Esophagus squamous epithelium (tissue), 5 donors: ENCODE data around the gene LYRM2. TPM values are rescaled to one million over a fixed set of nuclear protein-coding genes. Genes with fewer than 3 reads are reported as not detected.

Source experiments
- DNase-seq: peaks from one replicate; lab custom pipeline; 2025; lab: John Stamatoyannopoulos, UW
- H3K27ac ChIP-seq, 4 donors: fragments of 200-600 bp; sonication (generic); one replicate each; pipeline ENCODE4 v1.5.1; 2016 to 2019; ENCODE audit warnings: mild to moderate bottlenecking in 1 of 4
- H3K27me3 ChIP-seq, 4 donors: fragments of 200-600 bp; sonication (generic); 1 replicate in 3 of 4; 2 replicates in 1 of 4; pipeline versions ENCODE4 v1.5.1 to v1.6.0; 2017 to 2021; ENCODE audit warnings: antibody characterized with exemption in 1 of 4
- H3K36me3 ChIP-seq, 3 donors: fragments of 200-600 bp; sonication (generic); one replicate each; pipeline ENCODE4 v1.5.1; 2016 to 2019
- H3K4me1 ChIP-seq, 3 donors: fragments of 200-600 bp; sonication (generic); one replicate each; pipeline ENCODE4 v1.5.1; 2017 to 2019
- H3K4me3 ChIP-seq, 4 donors: fragments of 200-600 bp; sonication (generic); 1 replicate in 3 of 4; 2 replicates in 1 of 4; pipeline ENCODE4 v1.5.1; 2016 to 2019; ENCODE audit warnings: mild to moderate bottlenecking in 2 of 4, moderate library complexity in 1 of 4
- H3K9me3 ChIP-seq, 3 donors: fragments of 200-600 bp; sonication (generic); one replicate each; pipeline ENCODE4 v1.5.1; 2016 to 2019
- CTCF ChIP-seq, 6 experiments: fragments of 450-650 bp in 4 of 6; fragments of 200-600 bp in 2 of 6; sonication (generic) in 2 of 6; IDR thresholded peaks; one replicate each; pipeline ENCODE4 v1.5.1; 2016 to 2019; ENCODE audit warnings: antibody characterized with exemption in 6 of 6, mild to moderate bottlenecking in 4 of 6, moderate library complexity in 4 of 6
- POLR2A ChIP-seq, 4 donors: fragments of 450-650 bp; IDR thresholded peaks; one replicate each; pipeline ENCODE4 v1.6.1; 2017; ENCODE audit warnings: antibody characterized with exemption in 4 of 4, mild to moderate bottlenecking in 4 of 4, moderate library complexity in 3 of 4
- WGBS, 2 donors: methylation state at CpG; one replicate each; pipeline ENCODE4 v1.1.5; 2018; 5-methylcytosine and 5-hydroxymethylcytosine counted together
- intact Hi-C: fragments of 100-400 bp; cut with DNase I; formaldehyde crosslinking; loops from one replicate; pipeline ENCODE4 v1.15.0; 2022
- total RNA-seq, 4 donors: library from RNA; depleted of rRNA; stranded (reverse); fragments of >200 nt; gene quantifications; one replicate each; pipeline ENCODE4 v1.1.0, GENCODE V29; 2016
- donor health status: DM: yes; HTN: yes; CAD: no.

LYRM2 gene
- total RNA-seq, 4 donors from 2014 or later: 4.6 to 16.6 (median 15.1) TPM

GRCh38 chr6:89583559-89583958 lies 55.0 kb downstream of the LYRM2 start:
- no peaks in the 10 kb centered on the region for H3K27me3 ChIP-seq
- H3K27ac ChIP-seq: no peak overlapping the region
- intact Hi-C loops: no loop called here
- H3K9me3 ChIP-seq: no peaks in the 10 kb centered on the region
- no peaks in the 10 kb centered on the region for H3K4me1 ChIP-seq
- TF ChIP-seq CTCF (IDR thresholded peaks at IDR 0.05) (no peak), POLR2A (IDR thresholded peaks at IDR 0.05) (no peak)
- WGBS, 2 donors: 96 to 98% methylated on average over 2 of the region's 2 CpGs
- no peaks in the 10 kb centered on the region for H3K36me3 ChIP-seq
- H3K4me3 ChIP-seq: no peak overlapping the region
- DNase-seq: no peak

- Histone ChIP-seq H3K4me1 (no peaks in the 10 kb centered on the region), H3K27ac (no peak overlapping the region), H3K27me3 (no peaks in the 10 kb centered on the region), H3K9me3 (no peaks in the 10 kb centered on the region), H3K4me3 (no peak overlapping the region), H3K36me3 (no peaks in the 10 kb centered on the region)
- intact Hi-C loops: no loop called here
- DNase-seq: no peak
- TF ChIP-seq CTCF (IDR thresholded peaks at IDR 0.05) (no peak), POLR2A (IDR thresholded peaks at IDR 0.05) (no peak)
- WGBS, 2 donors: 51 to 66% methylated on average over 4 of the region's 4 CpGs
Observed at GRCh38 chr6:89582669-89583325, 55.8 kb downstream of the LYRM2 start.

- Histone ChIP-seq H3K27me3 (no peaks in the 10 kb centered on the region), H3K36me3 (no peaks in the 10 kb centered on the region), H3K4me1 (no peaks in the 10 kb centered on the region), H3K27ac (no peak overlapping the region), H3K4me3 (no peak overlapping the region), H3K9me3 (no peaks in the 10 kb centered on the region)
- TF ChIP-seq POLR2A (IDR thresholded peaks at IDR 0.05): no peak
- no peak for TF ChIP-seq CTCF (IDR thresholded peaks at IDR 0.05)
- DNase-seq: no peak
- intact Hi-C loops: no loop called here
- WGBS, 2 donors: 80% methylated on average over 2 to 4 of the region's 4 CpGs
Observed at GRCh38 chr6:89581689-89582088, 56.9 kb downstream of the LYRM2 start.

- intact Hi-C loops: no loop called here
- no peaks in the 10 kb centered on the region for H3K9me3 ChIP-seq
- no peaks in the 10 kb centered on the region for H3K27me3 ChIP-seq
- WGBS, 2 donors: 78 to 88% methylated on average over 3 of the region's 3 CpGs
- no peaks in the 10 kb centered on the region for H3K4me1 ChIP-seq
- TF ChIP-seq CTCF (IDR thresholded peaks at IDR 0.05) (no peak), POLR2A (IDR thresholded peaks at IDR 0.05) (no peak)
- no peak for DNase-seq
- H3K4me3 ChIP-seq: no peak overlapping the region
- H3K27ac ChIP-seq: no peak overlapping the region
- H3K36me3 ChIP-seq: no peaks in the 10 kb centered on the region
Observed at GRCh38 chr6:89580997-89581666, 57.4 kb downstream of the LYRM2 start.

- no peak for DNase-seq
- H3K4me1 ChIP-seq: no peaks in the 10 kb centered on the region
- no peaks in the 10 kb centered on the region for H3K9me3 ChIP-seq
- no peaks in the 10 kb centered on the region for H3K36me3 ChIP-seq
- no peak overlapping the region for H3K4me3 ChIP-seq
- no peak overlapping the region for H3K27ac ChIP-seq
- H3K27me3 ChIP-seq: no peaks in the 10 kb centered on the region
- intact Hi-C loops: no loop called here
- 81 to 86% methylated on average over 2 of the region's 2 CpGs for WGBS, 2 donors
- no peak for TF ChIP-seq POLR2A (IDR thresholded peaks at IDR 0.05)
- no peak for TF ChIP-seq CTCF (IDR thresholded peaks at IDR 0.05)
Observed at GRCh38 chr6:89575562-89575960, 63.0 kb downstream of the LYRM2 start.
